K562 (cell line): ENCODE results near the gene HNRNPA2B1. TPM values are rescaled to one million over a fixed set of nuclear protein-coding genes. Genes with fewer than 3 reads are reported as not detected.
A peak's percentile ranks its signal among the peaks of the same experiment; 100 is the strongest.

Experiments used
- ATAC-seq: fragments of 200-7000 bp; cut with Tn5 transposase; 3 replicates; pipeline ENCODE4 v1.9.1; 2020; ENCODE audit warnings: moderate library complexity
- BruUV-seq: library from RNA; stranded (reverse); fragments of 400-500 nt; replicated peaks from 2 replicates; lab custom pipeline; 2021; lab: Mats Ljungman, UMichigan
- CTCF ChIA-PET: fragments of 300-600 bp; formaldehyde crosslinking; extraction: SDS; loops from one replicate; lab custom pipeline; 2021; ENCODE audit warnings: low intra/inter-chr PET ratio; lab: Yijun Ruan, JAX
- POLR2A ChIA-PET: fragments of 300-600, 350-650 bp; sonication (Branson Sonifier 250); formaldehyde crosslinking; extraction: SDS; loops from one replicate; lab custom pipeline; 2021; ENCODE audit warnings: antibody characterized with exemption, inconsistent platforms; lab: Yijun Ruan, JAX
- DNase-seq, 4 experiments: peaks; one replicate each; pipeline versions ENCODE4 v3.0.0 to v3.0.0-alpha.2; 2011 to 2018; ENCODE audit warnings: low spot score in 3 of 4, mixed read lengths in 3 of 4; ENCODE audit errors: extremely low read depth in 1 of 4
- FAIRE-seq: peaks from 2 replicates; lab custom pipeline; 2011; peaks lifted over from hg19 to GRCh38; lab: Jason Lieb, UNC
- H2AFZ ChIP-seq: 2 replicates; pipeline ENCODE4 v1.6.0; 2011; ENCODE audit warnings: low read depth, low read length, control low read depth, inconsistent platforms
- H3K27ac ChIP-seq: fragments of 200-600 bp; 3 replicates; pipeline ENCODE4 v1.8.0; 2011; ENCODE audit warnings: low read depth, mild to moderate bottlenecking, control low read depth, inconsistent platforms, low read length, moderate library complexity, mixed read lengths; ENCODE audit errors: extremely low read depth
- H3K27me3 ChIP-seq, 2 experiments: fragments of 300-600 bp in 1 of 2; 2 replicates in 1 of 2; 3 replicates in 1 of 2; pipeline versions ENCODE4 v1.6.0 to v1.8.0; 2011; ENCODE audit warnings: inconsistent platforms in 2 of 2, low read length in 2 of 2, mild to moderate bottlenecking in 1 of 2, mixed read lengths in 1 of 2, moderate library complexity in 1 of 2; ENCODE audit not compliant: control insufficient read depth in 2 of 2, insufficient read depth in 2 of 2
- H3K36me3 ChIP-seq: fragments of 300-600 bp; 3 replicates; pipeline ENCODE4 v1.8.0; 2011; ENCODE audit warnings: mild to moderate bottlenecking, low read length, inconsistent platforms; ENCODE audit not compliant: control insufficient read depth, insufficient read depth
- H3K4me1 ChIP-seq, 2 experiments: fragments of 200-600 bp in 1 of 2; replicated peaks in 1 of 2; 2 replicates in 1 of 2; 3 replicates in 1 of 2; pipeline versions ENCODE4 v1.5.1 to v1.8.0; 2011; ENCODE audit warnings: inconsistent platforms in 2 of 2, low read length in 2 of 2, mild to moderate bottlenecking in 1 of 2, mixed read lengths in 1 of 2, moderate library complexity in 1 of 2; ENCODE audit not compliant: control insufficient read depth in 2 of 2, insufficient read depth in 2 of 2
- H3K4me2 ChIP-seq: 2 replicates; pipeline ENCODE4 v1.6.1; 2011; ENCODE audit warnings: low read length, control low read depth, inconsistent platforms, mixed read lengths; ENCODE audit not compliant: insufficient read depth
- H3K4me3 ChIP-seq: fragments of 200-600 bp; sonication (generic), shearing (Covaris generic); 2 replicates; pipeline ENCODE4 v1.5.1; 2016; ENCODE audit warnings: control low read depth, inconsistent platforms
- H3K79me2 ChIP-seq: fragments of 200-600 bp; 3 replicates; pipeline ENCODE4 v1.8.0; 2011; ENCODE audit warnings: low read length, inconsistent platforms; ENCODE audit not compliant: control insufficient read depth, insufficient read depth
- H3K9ac ChIP-seq, 2 experiments: 2 replicates each; pipeline versions ENCODE4 v1.6.0 to v1.6.1; 2011; ENCODE audit warnings: low read depth in 2 of 2, low read length in 2 of 2, control low read depth in 1 of 2, inconsistent platforms in 1 of 2, mild to moderate bottlenecking in 1 of 2, mixed read lengths in 1 of 2; ENCODE audit not compliant: insufficient read depth in 1 of 2
- H3K9me1 ChIP-seq: one replicate; pipeline ENCODE4 v1.6.0; 2011; ENCODE audit warnings: inconsistent platforms, mild to moderate bottlenecking, low read length, moderate library complexity; ENCODE audit not compliant: control insufficient read depth, insufficient read depth
- H3K9me3 ChIP-seq: replicated peaks from 2 replicates; pipeline ENCODE4 v1.5.1; 2011; ENCODE audit warnings: low read depth, low read length, inconsistent platforms; ENCODE audit not compliant: control insufficient read depth, insufficient read depth
- H4K20me1 ChIP-seq: replicated peaks from 2 replicates; pipeline ENCODE4 v1.6.1; 2011; ENCODE audit warnings: low read length, inconsistent platforms, mixed read lengths; ENCODE audit not compliant: control insufficient read depth, insufficient read depth
- CBFA2T2 ChIP-seq: fragments of 450-650 bp; conservative IDR thresholded peaks from 2 replicates; pipeline ENCODE4 v1.6.1; 2017; ENCODE audit warnings: mild to moderate bottlenecking
- CBFA2T3 ChIP-seq: fragments of 450-650 bp; IDR thresholded peaks from 2 replicates; pipeline ENCODE4 v1.6.1; 2017
- NCOR1 ChIP-seq: fragments of 450-650 bp; IDR thresholded peaks from 2 replicates; pipeline ENCODE4 v1.6.1; 2016; ENCODE audit warnings: mild to moderate bottlenecking, moderate library complexity
- PHB2 ChIP-seq: fragments of 450-650 bp; IDR thresholded peaks from 2 replicates; pipeline ENCODE4 v1.6.1; 2017; ENCODE audit warnings: low read depth
- RBBP5 ChIP-seq: fragments of 200-600 bp; sonication (generic); IDR thresholded peaks from 2 replicates; pipeline ENCODE4 v1.6.1; 2012; ENCODE audit warnings: borderline replicate concordance, mild to moderate bottlenecking, low read length, control low read depth, inconsistent platforms; ENCODE audit not compliant: insufficient read depth, poor library complexity, severe bottlenecking
- STAT5B ChIP-seq: fragments of 250-450 bp; sonication (Bioruptor Pico); IDR thresholded peaks from 2 replicates; pipeline ENCODE4 v1.8.0; 2021; ENCODE audit warnings: mild to moderate bottlenecking, inconsistent platforms
- TAL1 ChIP-seq: fragments of 450-650 bp; IDR thresholded peaks from 2 replicates; pipeline ENCODE4 v1.6.1; 2016; ENCODE audit warnings: mild to moderate bottlenecking
- TBL1XR1 ChIP-seq, 2 experiments: IDR thresholded peaks; 2 replicates each; pipeline ENCODE4 v1.6.1; 2012; ENCODE audit warnings: improper control_type of control experiment in 2 of 2, low read length in 2 of 2, mild to moderate bottlenecking in 1 of 2
- TCF3 ChIP-seq: sonication (generic); formaldehyde crosslinking; IDR thresholded peaks from 2 replicates; pipeline ENCODE4 v1.4.0; 2020; ENCODE audit warnings: mild to moderate bottlenecking, missing genetic modification reagents
- WGBS: fragments of 100-300 bp; shearing (Covaris generic); methylation state at CpG from one replicate; pipeline ENCODE4 v1.1.6; 2016; ENCODE audit warnings: low coverage, mixed read lengths; ENCODE audit not compliant: insufficient coverage; ENCODE audit errors: missing lambda C conversion rate; 5-methylcytosine and 5-hydroxymethylcytosine counted together
- in situ Hi-C: fragments of 300-500 bp; cut with MboI; formaldehyde crosslinking; loops from 4 replicates; pipeline ENCODE4 v1.15.0; 2018; ENCODE audit warnings: inconsistent platforms, mixed read lengths
- intact Hi-C: fragments of 100-400 bp; cut with micrococcal nuclease; formaldehyde crosslinking; loops from 2 replicates; pipeline ENCODE4 v1.14.2; 2022
- polyA plus RNA-seq, 8 experiments: library from polyadenylated mRNA; depleted of rRNA in 4 of 8; stranded (reverse) in 5 of 8; unstranded in 3 of 8; fragments of >200 nt; fragmentation: Nextera tagmentation in 2 of 8; fragmentation: Illumina TruSeq in 1 of 8; extraction: Ambion mirVana in 2 of 8; extraction: Trizol in 1 of 8; gene quantifications; 2 replicates each; pipeline versions ENCODE4 v1.2.1 to v1.2.3, GENCODE V29; 2011 to 2014; ENCODE audit warnings: inconsistent platforms in 1 of 8, missing spikeins in 1 of 8
- total RNA-seq, 7 experiments: library from RNA; depleted of rRNA in 6 of 7; stranded (reverse); fragments of >200 nt in 6 of 7; fragmentation: Illumina TruSeq in 2 of 7; extraction: Trizol in 2 of 7; gene quantifications; 2 replicates each; pipeline versions ENCODE4 v1.2.1 to v1.2.3, GENCODE V29; 2011 to 2021; ENCODE audit warnings: low replicate concordance in 1 of 7
- TF ChIP-seq, protein P1 (sequence below), 3 experiments: fragments of 200-800 bp in 1 of 3; fragments of 250-450 bp in 1 of 3; fragments of 450-650 bp in 1 of 3; sonication (Bioruptor Pico) in 1 of 3; sonication (Bioruptor generic) in 1 of 3; formaldehyde crosslinking in 1 of 3; IDR thresholded peaks; 2 replicates each; pipeline versions ENCODE4 v1.6.1 to v1.8.0; 2016 to 2022; ENCODE audit warnings: mild to moderate bottlenecking in 2 of 3, missing genetic modification characterization in 2 of 3, missing compliant biosample characterization in 1 of 3, moderate library complexity in 1 of 3

The HNRNPA2B1 gene
- total and polyA plus RNA-seq, 9 of the 15 experiments (the other 6 are each of a cell fraction or from before 2014, with no cell fraction given) = 630 to 1,989 (median 865) TPM

DNA sequence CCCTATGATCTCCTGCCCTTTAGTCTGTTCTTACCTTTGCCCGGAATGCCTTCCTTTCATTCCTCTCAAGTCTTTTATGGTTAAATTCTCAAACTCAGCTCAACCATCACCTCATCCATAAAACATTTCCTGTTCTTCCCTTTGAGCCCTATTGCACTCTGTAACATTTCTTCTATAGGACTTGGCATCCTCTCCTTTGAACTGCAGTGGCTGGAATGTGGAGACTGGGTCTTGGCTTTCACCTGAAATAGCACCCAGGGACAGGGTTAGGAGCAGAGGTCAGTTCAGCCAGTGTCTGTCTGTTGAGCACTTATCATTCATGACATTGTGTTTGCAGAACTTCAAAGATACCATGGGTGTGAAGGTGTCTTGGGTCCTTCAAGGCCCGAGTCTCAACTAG lies 41.3 kb downstream of the HNRNPA2B1 start:
- H3K27ac ChIP-seq = no peak overlapping the region
- intact Hi-C loops = no loop called here
- peaks cover 57% of the 10 kb centered on the region for H3K79me2 ChIP-seq
- in situ Hi-C loops = no loop called here
- no peak overlapping the region for H3K4me3 ChIP-seq
- H4K20me1 ChIP-seq = peaks cover 7% of the 10 kb centered on the region; the same call in 1 of the 2 replicates
- FAIRE-seq (peak; percentile 64), DNase-seq (peak in 1 of 4 experiments; percentile 44), ATAC-seq (peak; percentile 63)
- BruUV-seq = no TSS peak
- H3K9me1 ChIP-seq = no peaks in the 10 kb centered on the region
- CTCF ChIA-PET = no interaction called here
- TF ChIP-seq STAT5B = no peak
- no peak for TF ChIP-seq RBBP5
- TF ChIP-seq, protein P1, sequence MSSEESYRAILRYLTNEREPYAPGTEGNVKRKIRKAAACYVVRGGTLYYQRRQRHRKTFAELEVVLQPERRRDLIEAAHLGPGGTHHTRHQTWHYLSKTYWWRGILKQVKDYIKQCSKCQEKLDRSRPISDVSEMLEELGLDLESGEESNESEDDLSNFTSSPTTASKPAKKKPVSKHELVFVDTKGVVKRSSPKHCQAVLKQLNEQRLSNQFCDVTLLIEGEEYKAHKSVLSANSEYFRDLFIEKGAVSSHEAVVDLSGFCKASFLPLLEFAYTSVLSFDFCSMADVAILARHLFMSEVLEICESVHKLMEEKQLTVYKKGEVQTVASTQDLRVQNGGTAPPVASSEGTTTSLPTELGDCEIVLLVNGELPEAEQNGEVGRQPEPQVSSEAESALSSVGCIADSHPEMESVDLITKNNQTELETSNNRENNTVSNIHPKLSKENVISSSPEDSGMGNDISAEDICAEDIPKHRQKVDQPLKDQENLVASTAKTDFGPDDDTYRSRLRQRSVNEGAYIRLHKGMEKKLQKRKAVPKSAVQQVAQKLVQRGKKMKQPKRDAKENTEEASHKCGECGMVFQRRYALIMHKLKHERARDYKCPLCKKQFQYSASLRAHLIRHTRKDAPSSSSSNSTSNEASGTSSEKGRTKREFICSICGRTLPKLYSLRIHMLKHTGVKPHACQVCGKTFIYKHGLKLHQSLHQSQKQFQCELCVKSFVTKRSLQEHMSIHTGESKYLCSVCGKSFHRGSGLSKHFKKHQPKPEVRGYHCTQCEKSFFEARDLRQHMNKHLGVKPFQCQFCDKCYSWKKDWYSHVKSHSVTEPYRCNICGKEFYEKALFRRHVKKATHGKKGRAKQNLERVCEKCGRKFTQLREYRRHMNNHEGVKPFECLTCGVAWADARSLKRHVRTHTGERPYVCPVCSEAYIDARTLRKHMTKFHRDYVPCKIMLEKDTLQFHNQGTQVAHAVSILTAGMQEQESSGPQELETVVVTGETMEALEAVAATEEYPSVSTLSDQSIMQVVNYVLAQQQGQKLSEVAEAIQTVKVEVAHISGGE (CRISPR knock-in tag; IDR thresholded peaks at IDR 0.05) = 0 out of 6 replicates have a peak, but pooled peaks of 1 of the 3 experiments have one; percentile 23
- TF ChIP-seq CBFA2T2 = 0 out of 2 replicates have a peak, but pooled peaks have one; percentile 17
- TF ChIP-seq TAL1 = peak; percentile 26; the same call in 1 of the 2 replicates
- peak; percentile 59 for TF ChIP-seq NCOR1
- peak; percentile 32; the same call in 1 of the 2 replicates for TF ChIP-seq TCF3 (CRISPR knock-in tag)
- TF ChIP-seq PHB2 = no peak
- TF ChIP-seq CBFA2T3 = peak; percentile 49
- TF ChIP-seq TBL1XR1 (IDR thresholded peaks at IDR 0.05; ENCODE audit: low read length in 2 of 2) = 0 out of 4 replicates have a peak, but pooled peaks of 1 of the 2 experiments have one; percentile 32
- no peaks in the 10 kb centered on the region for H3K27me3 ChIP-seq
- no peak overlapping the region for H3K9ac ChIP-seq
- peaks cover 10 to 28% of the 10 kb centered on the region in 2 experiments; a peak in 4 of 5 replicates for H3K4me1 ChIP-seq
- no peak overlapping the region for H2AFZ ChIP-seq
- peak overlapping the region; percentile 47; the same call in 1 of the 2 replicates for H3K4me2 ChIP-seq
- no peaks in the 10 kb centered on the region; the same call in 2 of the 3 replicates for H3K36me3 ChIP-seq
- 50% methylated on average over 2 of the region's 2 CpGs for WGBS
- H3K9me3 ChIP-seq = no peaks in the 10 kb centered on the region
- POLR2A ChIA-PET = interaction anchor here (1.0 to 5.7 kb wide), 2 partner anchors 28 to 29 kb away, joined by 3 to 27 read pairs; no protein-coding TSS in a partner anchor
